Hepatocyte (in vitro differentiated cells): Measurements from ENCODE around the gene QTRT2. TPM values are rescaled to one million over a fixed set of nuclear protein-coding genes. Genes with fewer than 3 reads are reported as not detected.

ENCODE experiments used
- DNase-seq: peaks from one replicate; pipeline ENCODE4 v3.0.0-alpha.2; 2016; ENCODE audit warnings: low spot score
- H2AFZ ChIP-seq: fragments of 200-600 bp; sonication (generic); 2 replicates; pipeline ENCODE4 v1.6.0; 2016; ENCODE audit warnings: antibody characterized with exemption, mild to moderate bottlenecking
- H3K27ac ChIP-seq: fragments of 200-600 bp; sonication (generic); 2 replicates; pipeline ENCODE4 v1.5.1; 2016; ENCODE audit warnings: mild to moderate bottlenecking
- H3K27me3 ChIP-seq: fragments of 200-600 bp; sonication (generic); 2 replicates; pipeline ENCODE4 v1.6.1; 2016
- H3K36me3 ChIP-seq: fragments of 200-600 bp; sonication (generic); replicated peaks from 2 replicates; pipeline ENCODE4 v1.5.1; 2016; ENCODE audit warnings: low read depth; ENCODE audit not compliant: insufficient read depth
- H3K4me1 ChIP-seq: fragments of 200-600 bp; sonication (generic); 2 replicates; pipeline ENCODE4 v1.5.1; 2016; ENCODE audit warnings: mild to moderate bottlenecking, moderate library complexity; ENCODE audit not compliant: insufficient read depth
- H3K4me2 ChIP-seq: fragments of 200-600 bp; sonication (generic); 2 replicates; pipeline ENCODE4 v1.6.0; 2016
- H3K4me3 ChIP-seq: fragments of 200-600 bp; sonication (generic); 2 replicates; pipeline ENCODE4 v1.5.1; 2016; ENCODE audit warnings: mild to moderate bottlenecking
- H3K79me2 ChIP-seq: fragments of 200-600 bp; sonication (generic); 2 replicates; pipeline ENCODE4 v1.6.0; 2017; ENCODE audit warnings: mild to moderate bottlenecking
- H3K9me2 ChIP-seq: fragments of 200-600 bp; sonication (generic); replicated peaks from 2 replicates; pipeline ENCODE4 v1.6.0; 2017; ENCODE audit warnings: mild to moderate bottlenecking; ENCODE audit not compliant: insufficient read depth
- H3K9me3 ChIP-seq: fragments of 200-600 bp; sonication (generic); 2 replicates; pipeline ENCODE4 v1.5.1; 2016; ENCODE audit warnings: low read depth, mild to moderate bottlenecking
- H4K20me1 ChIP-seq: fragments of 200-600 bp; sonication (generic); 2 replicates; pipeline ENCODE4 v1.6.0; 2016; ENCODE audit warnings: mild to moderate bottlenecking; ENCODE audit not compliant: insufficient read depth, poor library complexity, severe bottlenecking
- EZH2 ChIP-seq: fragments of 200-600 bp; sonication (generic); IDR thresholded peaks from 2 replicates; pipeline ENCODE4 v1.6.1; 2016; ENCODE audit warnings: antibody characterized with exemption, mild to moderate bottlenecking, borderline replicate concordance
- EZH2phosphoT487 ChIP-seq: fragments of 200-600 bp; sonication (generic); IDR thresholded peaks from one replicate; pipeline ENCODE4 v1.6.1; 2018; ENCODE audit warnings: antibody characterized with exemption, mild to moderate bottlenecking, low read depth, moderate library complexity; ENCODE audit not compliant: unreplicated experiment, severe bottlenecking
- WGBS: methylation state at CpG from one replicate; pipeline ENCODE4 v1.1.6; 2016; ENCODE audit warnings: low lambda C conversion rate; ENCODE audit errors: missing lambda C conversion rate; 5-methylcytosine and 5-hydroxymethylcytosine counted together
- polyA plus RNA-seq: library from polyadenylated mRNA; unstranded; fragments of >200 nt; fragmentation: Nextera tagmentation; extraction: Ambion mirVana; gene quantifications from 2 replicates; pipeline ENCODE4 v1.2.1, GENCODE V29; 2016
- total RNA-seq: library from RNA; depleted of rRNA; stranded (reverse); fragments of >200 nt; gene quantifications from 2 replicates; pipeline ENCODE4 v1.2.3, GENCODE V29; 2014
- TF ChIP-seq, protein P1 (sequence below): fragments of 200-600 bp; sonication (generic); IDR thresholded peaks from 2 replicates; pipeline ENCODE4 v1.5.1; 2016; ENCODE audit warnings: antibody characterized with exemption, mild to moderate bottlenecking; ENCODE audit not compliant: poor library complexity

The QTRT2 gene
- total and polyA plus RNA-seq, 2 experiments from 2014 or later, result 7.8 to 18.3 TPM

DNA sequence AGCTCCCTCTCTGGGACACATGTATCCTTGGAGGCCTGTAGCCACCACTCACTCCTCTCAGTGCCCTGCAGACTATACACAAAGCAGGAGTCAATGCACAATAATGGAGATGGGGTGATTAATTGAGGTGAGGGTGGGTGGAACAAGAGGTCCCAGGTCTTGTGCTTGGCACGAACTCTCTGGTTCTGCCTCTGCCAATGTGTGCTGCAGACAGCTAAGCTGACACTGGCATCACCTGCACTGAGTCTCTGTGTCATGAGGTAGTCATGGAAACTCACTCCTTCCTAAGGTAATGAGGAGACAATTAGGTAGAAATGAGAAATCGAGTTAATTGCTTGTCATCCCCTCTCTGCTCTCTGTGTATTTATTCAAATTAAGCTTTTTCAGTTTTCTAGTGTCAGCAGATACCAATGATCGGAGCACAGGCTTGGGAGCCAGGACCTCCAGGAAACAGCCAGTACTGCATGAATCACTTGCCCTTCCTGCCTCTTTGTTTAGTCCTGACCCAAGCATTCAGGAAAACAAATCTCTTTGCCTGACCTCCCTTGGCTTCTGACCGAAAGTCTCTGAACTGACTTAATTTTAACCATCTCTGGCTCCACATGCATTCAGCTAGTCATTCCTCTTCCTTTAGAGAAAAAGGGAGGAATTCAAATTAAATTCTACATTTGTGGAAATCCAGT is 65.6 kb downstream of the QTRT2 start:
- Histone ChIP-seq H3K9me3 (no peaks in the 10 kb centered on the region), H3K4me2 (no peak overlapping the region), H4K20me1 (no peaks in the 10 kb centered on the region), H3K9me2 (no peaks in the 10 kb centered on the region), H3K27ac (no peak overlapping the region), H3K79me2 (no peaks in the 10 kb centered on the region), H3K4me3 (no peak overlapping the region), H3K36me3 (no peaks in the 10 kb centered on the region), H2AFZ (no peak overlapping the region), H3K27me3 (no peaks in the 10 kb centered on the region), H3K4me1 (peaks cover 7% of the 10 kb centered on the region)
- TF ChIP-seq EZH2phosphoT487 (no peak), EZH2 (no peak)
- TF ChIP-seq, protein P1, sequence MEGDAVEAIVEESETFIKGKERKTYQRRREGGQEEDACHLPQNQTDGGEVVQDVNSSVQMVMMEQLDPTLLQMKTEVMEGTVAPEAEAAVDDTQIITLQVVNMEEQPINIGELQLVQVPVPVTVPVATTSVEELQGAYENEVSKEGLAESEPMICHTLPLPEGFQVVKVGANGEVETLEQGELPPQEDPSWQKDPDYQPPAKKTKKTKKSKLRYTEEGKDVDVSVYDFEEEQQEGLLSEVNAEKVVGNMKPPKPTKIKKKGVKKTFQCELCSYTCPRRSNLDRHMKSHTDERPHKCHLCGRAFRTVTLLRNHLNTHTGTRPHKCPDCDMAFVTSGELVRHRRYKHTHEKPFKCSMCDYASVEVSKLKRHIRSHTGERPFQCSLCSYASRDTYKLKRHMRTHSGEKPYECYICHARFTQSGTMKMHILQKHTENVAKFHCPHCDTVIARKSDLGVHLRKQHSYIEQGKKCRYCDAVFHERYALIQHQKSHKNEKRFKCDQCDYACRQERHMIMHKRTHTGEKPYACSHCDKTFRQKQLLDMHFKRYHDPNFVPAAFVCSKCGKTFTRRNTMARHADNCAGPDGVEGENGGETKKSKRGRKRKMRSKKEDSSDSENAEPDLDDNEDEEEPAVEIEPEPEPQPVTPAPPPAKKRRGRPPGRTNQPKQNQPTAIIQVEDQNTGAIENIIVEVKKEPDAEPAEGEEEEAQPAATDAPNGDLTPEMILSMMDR, result no peak
- WGBS, result 83% methylated on average over 4 of the region's 4 CpGs
- DNase-seq, result no peak

DNA sequence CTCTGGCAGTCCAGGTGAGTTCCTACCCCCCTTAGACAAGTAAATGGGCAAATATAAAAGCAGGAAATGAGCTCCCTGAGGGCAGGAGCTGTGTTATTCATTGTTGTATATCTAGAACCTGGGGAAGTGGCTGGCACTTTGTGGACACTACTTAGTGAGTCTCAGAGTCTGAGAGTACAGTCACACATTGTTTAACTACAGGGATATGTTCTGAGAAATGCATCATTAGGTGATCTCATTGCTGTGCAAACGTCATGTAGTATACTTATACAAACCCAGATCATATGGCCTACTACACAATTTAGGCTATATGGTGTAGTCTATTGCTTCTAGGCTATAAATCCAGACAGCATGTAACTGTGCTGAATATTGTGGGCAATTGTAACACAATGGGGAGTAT is 69.9 kb downstream of the QTRT2 start:
- H3K79me2 ChIP-seq, result no peaks in the 10 kb centered on the region
- H2AFZ ChIP-seq, result no peak overlapping the region
- no peaks in the 10 kb centered on the region for H4K20me1 ChIP-seq
- no peaks in the 10 kb centered on the region for H3K9me2 ChIP-seq
- H3K4me3 ChIP-seq, result no peak overlapping the region
- H3K9me3 ChIP-seq, result no peaks in the 10 kb centered on the region
- no peaks in the 10 kb centered on the region for H3K4me1 ChIP-seq
- no peak overlapping the region for H3K27ac ChIP-seq
- no peaks in the 10 kb centered on the region for H3K27me3 ChIP-seq
- H3K36me3 ChIP-seq, result no peaks in the 10 kb centered on the region
- TF ChIP-seq, protein P1, result no peak
- no peak for TF ChIP-seq EZH2phosphoT487
- no peak for TF ChIP-seq EZH2
- no peak for DNase-seq
- 75% methylated on average over 1 of the region's 1 CpG for WGBS
- H3K4me2 ChIP-seq, result no peak overlapping the region

DNA sequence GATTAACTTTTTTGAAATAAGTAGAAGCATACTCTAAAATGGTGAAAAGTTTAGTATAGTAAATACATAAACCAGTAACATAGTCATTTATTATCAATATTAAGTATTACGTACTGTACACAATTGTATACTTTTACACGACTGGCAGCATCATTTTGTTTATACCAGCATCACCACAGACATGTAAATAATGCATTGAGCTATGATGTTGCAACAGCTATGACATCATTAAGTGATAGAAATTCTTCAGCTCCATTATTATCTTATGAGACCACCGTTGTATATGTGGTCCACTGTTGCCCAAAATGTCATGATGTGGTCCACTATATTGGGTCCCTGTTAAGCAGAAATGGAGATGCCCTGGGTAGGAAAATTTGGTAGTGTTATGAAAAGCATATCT is 71.0 kb downstream of the QTRT2 start:
- no peaks in the 10 kb centered on the region for H3K36me3 ChIP-seq
- TF ChIP-seq EZH2phosphoT487 (no peak), EZH2 (no peak)
- TF ChIP-seq, protein P1, result no peak
- H3K4me3 ChIP-seq, result no peak overlapping the region
- H3K27ac ChIP-seq, result no peak overlapping the region
- H3K9me2 ChIP-seq, result no peaks in the 10 kb centered on the region
- 78% methylated on average over 3 of the region's 3 CpGs for WGBS
- H4K20me1 ChIP-seq, result no peaks in the 10 kb centered on the region
- no peak overlapping the region for H3K4me2 ChIP-seq
- H3K27me3 ChIP-seq, result no peaks in the 10 kb centered on the region
- no peak for DNase-seq
- no peak overlapping the region for H2AFZ ChIP-seq
- no peaks in the 10 kb centered on the region for H3K4me1 ChIP-seq
- H3K79me2 ChIP-seq, result no peaks in the 10 kb centered on the region
- H3K9me3 ChIP-seq, result no peaks in the 10 kb centered on the region
